ENCODE measurements around the gene ELMO1. TPM values are rescaled to one million over a fixed set of nuclear protein-coding genes. Genes with fewer than 3 reads are reported as not detected.

ELMO1 gene
- total and polyA plus RNA-seq, 2 donors from 2014 or later = 6.0 to 35.4 TPM

DNA sequence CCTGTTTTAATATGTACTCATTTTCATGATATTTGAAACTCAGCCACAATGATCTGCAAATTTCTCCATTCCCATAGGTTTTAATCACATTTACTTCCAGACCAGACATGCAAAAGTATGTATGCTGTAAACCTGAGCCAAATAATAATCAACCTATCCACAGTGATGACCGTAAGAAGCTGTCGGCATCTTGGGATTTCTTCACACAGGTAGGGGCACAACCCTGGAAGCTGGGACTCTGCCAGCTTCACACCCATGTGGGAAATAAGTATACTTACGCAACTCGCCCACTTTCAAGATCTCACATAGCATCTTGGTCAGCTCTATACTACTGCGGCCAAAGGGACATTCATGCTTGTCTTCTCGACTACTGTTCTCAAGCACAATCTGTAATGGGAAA, 352.3 kb downstream of the ELMO1 start:
- no peaks in the 10 kb centered on the region for H3K36me3 ChIP-seq (ENCODE audit: control insufficient read depth in 2 of 3, insufficient read depth in 3 of 3, low read length in 3 of 3)
- FAIRE-seq (no peak), DNase-seq (no peak)
- H3K9me3 ChIP-seq (ENCODE audit: control insufficient read depth in 2 of 3, insufficient read depth in 1 of 3, low read length in 3 of 3) = no peaks in the 10 kb centered on the region
- no peak overlapping the region for H3K9ac ChIP-seq (ENCODE audit: low read length in 3 of 3)
- H3K27me3 ChIP-seq (ENCODE audit: control insufficient read depth, insufficient read depth, low read length) = no peaks in the 10 kb centered on the region
- H3K4me3 ChIP-seq (ENCODE audit: low read length in 3 of 3) = no peak overlapping the region
- no peaks in the 10 kb centered on the region for H3K4me1 ChIP-seq (ENCODE audit: control insufficient read depth in 2 of 3, insufficient read depth in 2 of 3, low read depth in 1 of 3, low read length in 3 of 3)
- intact Hi-C loops (cut with DNase I) = no loop called here
- TF ChIP-seq CTCF (IDR thresholded peaks at IDR 0.05; ENCODE audit: borderline replicate concordance, extremely low read depth, insufficient read depth) = no peak
- H3K27ac ChIP-seq (ENCODE audit: low read depth in 2 of 2, low read length in 2 of 2) = no peak overlapping the region

- H3K4me1 ChIP-seq (ENCODE audit: control insufficient read depth in 2 of 3, insufficient read depth in 2 of 3, low read depth in 1 of 3, low read length in 3 of 3) = no peaks in the 10 kb centered on the region
- intact Hi-C loops (cut with DNase I) = no loop called here
- DNase-seq (peak in 2 of 5 donors; percentile 29 to 31), FAIRE-seq (no peak)
- H3K9me3 ChIP-seq (ENCODE audit: control insufficient read depth in 2 of 3, insufficient read depth in 1 of 3, low read length in 3 of 3) = no peaks in the 10 kb centered on the region
- no peak for TF ChIP-seq CTCF (IDR thresholded peaks at IDR 0.05; ENCODE audit: borderline replicate concordance, extremely low read depth, insufficient read depth)
- no peaks in the 10 kb centered on the region for H3K36me3 ChIP-seq (ENCODE audit: control insufficient read depth in 2 of 3, insufficient read depth in 3 of 3, low read length in 3 of 3)
- H3K27me3 ChIP-seq (ENCODE audit: control insufficient read depth, insufficient read depth, low read length) = no peaks in the 10 kb centered on the region
- H3K9ac ChIP-seq (ENCODE audit: low read length in 3 of 3) = no peak overlapping the region
- no peak overlapping the region for H3K4me3 ChIP-seq (ENCODE audit: low read length in 3 of 3)
- no peak overlapping the region for H3K27ac ChIP-seq (ENCODE audit: low read depth in 2 of 2, low read length in 2 of 2)
These were observed 353.5 kb downstream of the ELMO1 start for GRCh38 chr7:37095122-37095521.

DNA sequence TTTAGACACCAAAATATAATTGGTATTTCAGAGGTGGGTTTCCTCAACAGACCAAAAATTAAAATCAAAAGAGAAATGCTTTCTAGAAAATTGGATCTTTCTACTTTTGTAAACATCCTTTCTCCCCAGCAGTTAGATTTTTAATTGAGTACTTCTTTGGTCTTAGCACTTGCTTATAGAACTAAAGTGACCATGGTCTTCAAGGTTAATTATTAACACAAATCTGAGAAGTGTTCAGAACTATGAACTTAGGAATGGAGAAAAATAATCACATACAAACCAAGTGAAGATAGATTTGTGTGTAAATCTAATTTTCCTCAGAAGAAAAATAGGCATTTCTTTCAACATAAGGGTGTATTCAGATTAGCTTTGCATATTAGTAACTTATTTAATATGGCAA, 355.4 kb downstream of the ELMO1 start:
- Histone ChIP-seq H3K4me1 (ENCODE audit: control insufficient read depth in 2 of 3, insufficient read depth in 2 of 3, low read depth in 1 of 3, low read length in 3 of 3) (no peaks in the 10 kb centered on the region), H3K9me3 (ENCODE audit: control insufficient read depth in 2 of 3, insufficient read depth in 1 of 3, low read length in 3 of 3) (no peaks in the 10 kb centered on the region), H3K4me3 (ENCODE audit: low read length in 3 of 3) (no peak overlapping the region), H3K27me3 (ENCODE audit: control insufficient read depth, insufficient read depth, low read length) (no peaks in the 10 kb centered on the region), H3K9ac (ENCODE audit: low read length in 3 of 3) (no peak overlapping the region), H3K27ac (ENCODE audit: low read depth in 2 of 2, low read length in 2 of 2) (no peak overlapping the region), H3K36me3 (ENCODE audit: control insufficient read depth in 2 of 3, insufficient read depth in 3 of 3, low read length in 3 of 3) (no peaks in the 10 kb centered on the region)
- FAIRE-seq (peak; percentile 51), DNase-seq (no peak)
- intact Hi-C loops (cut with DNase I) = no loop called here
- TF ChIP-seq CTCF (IDR thresholded peaks at IDR 0.05; ENCODE audit: borderline replicate concordance, extremely low read depth, insufficient read depth) = no peak

GRCh38 chr7:37092548-37092947, 356.1 kb downstream of the ELMO1 start:
- intact Hi-C loops (cut with DNase I) = no loop called here
- DNase-seq (no peak), FAIRE-seq (no peak)
- Histone ChIP-seq H3K27me3 (ENCODE audit: control insufficient read depth, insufficient read depth, low read length) (no peaks in the 10 kb centered on the region), H3K9me3 (ENCODE audit: control insufficient read depth in 2 of 3, insufficient read depth in 1 of 3, low read length in 3 of 3) (no peaks in the 10 kb centered on the region), H3K27ac (ENCODE audit: low read depth in 2 of 2, low read length in 2 of 2) (no peak overlapping the region), H3K9ac (ENCODE audit: low read length in 3 of 3) (no peak overlapping the region), H3K4me3 (ENCODE audit: low read length in 3 of 3) (no peak overlapping the region), H3K4me1 (ENCODE audit: control insufficient read depth in 2 of 3, insufficient read depth in 2 of 3, low read depth in 1 of 3, low read length in 3 of 3) (no peaks in the 10 kb centered on the region), H3K36me3 (ENCODE audit: control insufficient read depth in 2 of 3, insufficient read depth in 3 of 3, low read length in 3 of 3) (no peaks in the 10 kb centered on the region)
- TF ChIP-seq CTCF (IDR thresholded peaks at IDR 0.05; ENCODE audit: borderline replicate concordance, extremely low read depth, insufficient read depth) = no peak

Measured in kidney (tissue), 14 donors.